Gastroesophageal sphincter (tissue), 4 donors: ENCODE data around the gene C9orf153. TPM values are rescaled to one million over a fixed set of nuclear protein-coding genes. Genes with fewer than 3 reads are reported as not detected.

ENCODE experiments used
- ATAC-seq: fragments of 150-250 bp; one replicate; pipeline ENCODE4 v1.9.1; 2016; ENCODE audit warnings: mild to moderate bottlenecking, moderate library complexity
- H3K27ac ChIP-seq, 4 donors: fragments of 200-600 bp; sonication (generic) in 3 of 4; 1 replicate in 3 of 4; 2 replicates in 1 of 4; pipeline ENCODE4 v1.5.1; 2016 to 2019
- H3K27me3 ChIP-seq: fragments of 200-600 bp; sonication (generic); one replicate; pipeline ENCODE4 v1.5.1; 2019
- H3K36me3 ChIP-seq, 2 donors: fragments of 200-600 bp; sonication (generic); one replicate each; pipeline ENCODE4 v1.5.1; 2019; ENCODE audit warnings: control low read depth in 1 of 2
- H3K4me1 ChIP-seq, 3 donors: fragments of 200-600 bp; sonication (generic); 1 replicate in 2 of 3; 2 replicates in 1 of 3; pipeline ENCODE4 v1.5.1; 2016 to 2019; ENCODE audit warnings: control low read depth in 2 of 3
- H3K4me3 ChIP-seq, 2 donors: fragments of 200-600 bp; sonication (generic); one replicate each; pipeline ENCODE4 v1.5.1; 2019; ENCODE audit warnings: mild to moderate bottlenecking in 1 of 2, moderate library complexity in 1 of 2
- H3K9me3 ChIP-seq, 3 donors: fragments of 200-600 bp; sonication (generic); one replicate each; pipeline ENCODE4 v1.5.1; 2017 to 2019; ENCODE audit warnings: control low read depth in 2 of 3
- EP300 ChIP-seq: sonication (generic); formaldehyde crosslinking; IDR thresholded peaks from one replicate; pipeline ENCODE4 v1.6.1; 2017; ENCODE audit warnings: antibody characterized with exemption, mild to moderate bottlenecking
- POLR2A ChIP-seq, 2 donors: fragments of 450-650 bp; IDR thresholded peaks; one replicate each; pipeline ENCODE4 v1.6.1; 2017; ENCODE audit warnings: antibody characterized with exemption in 2 of 2, mild to moderate bottlenecking in 2 of 2, moderate library complexity in 1 of 2
- POLR2AphosphoS5 ChIP-seq: sonication (generic); formaldehyde crosslinking; IDR thresholded peaks from one replicate; pipeline ENCODE4 v1.6.1; 2017; ENCODE audit warnings: antibody characterized with exemption
- WGBS, 2 donors: methylation state at CpG; one replicate each; pipeline ENCODE4 v1.1.5; 2018; ENCODE audit warnings: low coverage in 1 of 2; 5-methylcytosine and 5-hydroxymethylcytosine counted together
- total RNA-seq, 4 donors: library from RNA; depleted of rRNA; stranded (reverse); fragments of >200 nt; gene quantifications; one replicate each; pipeline ENCODE4 v1.1.0, GENCODE V29; 2016
- TF ChIP-seq, protein P1 (sequence below), 4 experiments: fragments of 200-600 bp in 2 of 4; fragments of 450-650 bp in 2 of 4; sonication (generic) in 1 of 4; IDR thresholded peaks; one replicate each; pipeline ENCODE4 v1.5.1; 2017 to 2019; ENCODE audit warnings: antibody characterized with exemption in 4 of 4, mild to moderate bottlenecking in 2 of 4, moderate library complexity in 2 of 4

The C9orf153 gene
- total RNA-seq, 4 donors from 2014 or later, result 0.31 to 0.54 (median 0.47) TPM; not detected in 1

DNA sequence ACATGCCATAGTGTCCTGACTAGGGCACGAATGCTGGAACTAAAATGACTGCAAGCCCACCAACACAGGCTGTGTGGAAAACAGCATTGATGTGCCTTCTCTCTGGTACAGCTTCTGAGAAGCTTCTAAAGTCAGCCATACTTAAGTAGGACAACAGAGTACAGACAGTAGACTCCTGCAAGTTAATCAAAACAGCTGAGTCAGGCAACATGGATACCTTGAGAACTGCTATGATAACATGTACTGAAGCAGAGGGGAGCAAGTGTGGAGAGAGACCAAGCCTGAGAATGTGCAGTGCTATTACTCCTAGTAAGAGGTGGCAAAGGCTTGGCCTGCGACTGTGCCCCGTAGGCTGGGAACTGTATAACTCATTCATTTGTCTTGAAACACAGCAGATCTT, 20.4 kb upstream of the C9orf153 start:
- peak overlapping the region in 1 of 2 donors; percentile 93 for H3K4me3 ChIP-seq
- no peak overlapping the region for H3K27ac ChIP-seq
- H3K27me3 ChIP-seq, result no peaks in the 10 kb centered on the region
- no peaks in the 10 kb centered on the region for H3K36me3 ChIP-seq
- WGBS, 2 donors, result 90 to 96% methylated on average over 3 of the region's 3 CpGs
- H3K9me3 ChIP-seq, result no peaks in the 10 kb centered on the region
- no peak for TF ChIP-seq POLR2AphosphoS5
- TF ChIP-seq, protein P1, sequence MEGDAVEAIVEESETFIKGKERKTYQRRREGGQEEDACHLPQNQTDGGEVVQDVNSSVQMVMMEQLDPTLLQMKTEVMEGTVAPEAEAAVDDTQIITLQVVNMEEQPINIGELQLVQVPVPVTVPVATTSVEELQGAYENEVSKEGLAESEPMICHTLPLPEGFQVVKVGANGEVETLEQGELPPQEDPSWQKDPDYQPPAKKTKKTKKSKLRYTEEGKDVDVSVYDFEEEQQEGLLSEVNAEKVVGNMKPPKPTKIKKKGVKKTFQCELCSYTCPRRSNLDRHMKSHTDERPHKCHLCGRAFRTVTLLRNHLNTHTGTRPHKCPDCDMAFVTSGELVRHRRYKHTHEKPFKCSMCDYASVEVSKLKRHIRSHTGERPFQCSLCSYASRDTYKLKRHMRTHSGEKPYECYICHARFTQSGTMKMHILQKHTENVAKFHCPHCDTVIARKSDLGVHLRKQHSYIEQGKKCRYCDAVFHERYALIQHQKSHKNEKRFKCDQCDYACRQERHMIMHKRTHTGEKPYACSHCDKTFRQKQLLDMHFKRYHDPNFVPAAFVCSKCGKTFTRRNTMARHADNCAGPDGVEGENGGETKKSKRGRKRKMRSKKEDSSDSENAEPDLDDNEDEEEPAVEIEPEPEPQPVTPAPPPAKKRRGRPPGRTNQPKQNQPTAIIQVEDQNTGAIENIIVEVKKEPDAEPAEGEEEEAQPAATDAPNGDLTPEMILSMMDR (IDR thresholded peaks at IDR 0.05), result no peak
- TF ChIP-seq POLR2A (IDR thresholded peaks at IDR 0.05), result no peak
- no peak for TF ChIP-seq EP300
- peaks cover 0 to 72% (median 23%) of the 10 kb centered on the region in 3 donors for H3K4me1 ChIP-seq
- no peak for ATAC-seq

DNA sequence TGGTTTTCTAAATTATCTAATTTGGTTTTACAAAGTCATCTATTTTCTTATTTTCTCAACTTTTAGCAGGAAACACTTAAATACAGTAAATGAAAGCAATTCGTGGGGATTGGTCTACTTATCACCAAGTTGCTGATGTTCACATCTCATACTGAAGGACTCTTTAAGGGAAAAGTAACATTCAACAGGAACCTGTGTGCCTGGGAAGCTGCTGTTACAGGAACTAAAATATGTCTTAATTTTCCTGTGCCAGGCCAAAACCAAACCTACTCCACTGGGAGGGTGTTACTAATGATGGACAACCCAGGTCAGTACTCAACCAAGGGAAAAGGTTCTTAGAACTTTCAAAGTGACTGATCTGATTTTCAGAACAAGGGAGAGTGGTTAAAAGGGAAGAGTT, 17.6 kb upstream of the C9orf153 start:
- Histone ChIP-seq H3K4me3 (no peak overlapping the region), H3K9me3 (no peaks in the 10 kb centered on the region), H3K27ac (no peak overlapping the region), H3K27me3 (no peaks in the 10 kb centered on the region), H3K4me1 (peaks cover 0 to 71% (median 19%) of the 10 kb centered on the region in 3 donors), H3K36me3 (peaks cover 0 to 19% of the 10 kb centered on the region in 2 donors)
- ATAC-seq, result no peak
- WGBS, 2 donors, result 64 to 69% methylated on average over 1 of the region's 1 CpG
- no peak for TF ChIP-seq POLR2A (IDR thresholded peaks at IDR 0.05)
- TF ChIP-seq, protein P1 (IDR thresholded peaks at IDR 0.05), result no peak
- TF ChIP-seq EP300, result no peak
- TF ChIP-seq POLR2AphosphoS5, result no peak

DNA sequence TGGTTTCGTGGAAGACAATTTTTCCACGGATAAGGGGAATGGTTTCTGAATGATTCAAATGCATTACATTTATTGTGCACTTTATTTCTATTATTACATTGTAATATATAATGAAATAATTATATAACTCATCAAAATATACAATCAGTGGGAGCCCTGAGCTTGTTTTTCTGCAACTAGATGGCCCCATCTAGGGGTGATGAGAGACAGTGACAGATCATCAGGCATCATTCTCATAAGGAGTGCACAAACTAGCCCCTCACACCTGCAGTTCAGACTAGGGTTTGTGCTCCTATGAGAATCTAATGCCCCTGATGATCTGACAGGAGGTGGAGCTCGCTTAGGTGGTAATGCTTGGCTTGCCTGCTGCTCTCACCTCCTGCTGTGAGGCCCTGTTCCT, 16.5 kb upstream of the C9orf153 start:
- H3K9me3 ChIP-seq, result no peaks in the 10 kb centered on the region
- H3K27ac ChIP-seq, result no peak overlapping the region
- peaks cover 4 to 30% of the 10 kb centered on the region in 2 donors for H3K36me3 ChIP-seq
- no peak overlapping the region for H3K4me3 ChIP-seq
- no peaks in the 10 kb centered on the region for H3K27me3 ChIP-seq
- 88% methylated on average over 3 of the region's 3 CpGs for WGBS, 2 donors
- no peak for ATAC-seq
- peaks cover 0 to 63% (median 19%) of the 10 kb centered on the region in 3 donors for H3K4me1 ChIP-seq
- TF ChIP-seq POLR2A (IDR thresholded peaks at IDR 0.05), result no peak
- TF ChIP-seq, protein P1 (IDR thresholded peaks at IDR 0.05), result no peak
- no peak for TF ChIP-seq POLR2AphosphoS5
- no peak for TF ChIP-seq EP300

DNA sequence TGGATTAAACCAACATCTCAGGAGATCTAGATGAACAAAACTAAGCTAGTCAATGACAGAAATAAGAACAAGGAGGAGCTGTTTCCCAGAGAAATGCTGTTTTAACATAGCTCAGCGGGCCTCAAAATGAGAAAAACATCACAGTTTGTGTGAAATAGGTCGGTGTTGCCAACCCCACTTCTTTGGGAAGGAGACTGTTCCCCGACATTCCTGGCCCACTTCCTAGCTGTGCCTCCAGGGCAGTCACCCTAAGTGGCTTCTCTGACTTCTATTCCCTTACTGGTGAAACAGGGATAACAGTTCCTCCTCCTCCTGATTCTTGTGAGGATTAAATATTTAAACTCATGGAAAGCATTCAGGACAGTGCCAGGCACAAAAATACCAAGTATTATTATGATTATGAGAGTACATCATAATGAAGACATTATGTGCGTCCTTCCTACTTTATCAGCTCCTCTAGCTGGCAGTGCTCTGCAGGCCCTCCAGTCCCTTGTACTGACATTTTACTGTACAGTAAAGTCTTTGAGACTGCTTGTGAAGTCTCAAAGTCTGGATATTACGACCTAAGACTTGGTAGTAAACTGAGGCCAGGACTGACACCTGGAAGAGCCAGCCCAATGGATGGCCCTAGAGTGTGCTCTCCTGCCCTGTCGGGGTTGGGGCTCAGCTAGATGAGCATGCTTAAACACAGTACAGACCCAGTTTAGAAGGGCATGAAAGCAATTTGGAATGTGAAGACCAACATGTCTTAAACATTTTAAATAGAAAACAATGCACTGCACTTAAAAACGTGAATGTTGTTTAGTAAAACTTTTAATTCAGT, 15.6 kb upstream of the C9orf153 start:
- ATAC-seq, result no peak

More for the DNA sequence above, 15.6 kb upstream of the C9orf153 start:
- no peak overlapping the region for H3K4me3 ChIP-seq
- 57 to 84% methylated on average over 6 to 7 of the region's 7 CpGs for WGBS, 2 donors
- H3K36me3 ChIP-seq, result peaks cover 6 to 33% of the 10 kb centered on the region in 2 donors
- H3K9me3 ChIP-seq, result no peaks in the 10 kb centered on the region
- H3K27ac ChIP-seq, result no peak overlapping the region
- peaks cover 0 to 54% (median 11%) of the 10 kb centered on the region in 3 donors for H3K4me1 ChIP-seq
- H3K27me3 ChIP-seq, result no peaks in the 10 kb centered on the region
- TF ChIP-seq POLR2AphosphoS5 (no peak), EP300 (no peak), POLR2A (IDR thresholded peaks at IDR 0.05) (no peak)
- TF ChIP-seq, protein P1 (IDR thresholded peaks at IDR 0.05), result no peak
